T1000 (cell line): ENCODE measurements around the gene WWOX.

ENCODE experiments used
- DNase-seq: peaks from one replicate; lab custom pipeline; 2025; ENCODE audit warnings: mixed read lengths; lab: John Stamatoyannopoulos, UW

WWOX gene

DNA sequence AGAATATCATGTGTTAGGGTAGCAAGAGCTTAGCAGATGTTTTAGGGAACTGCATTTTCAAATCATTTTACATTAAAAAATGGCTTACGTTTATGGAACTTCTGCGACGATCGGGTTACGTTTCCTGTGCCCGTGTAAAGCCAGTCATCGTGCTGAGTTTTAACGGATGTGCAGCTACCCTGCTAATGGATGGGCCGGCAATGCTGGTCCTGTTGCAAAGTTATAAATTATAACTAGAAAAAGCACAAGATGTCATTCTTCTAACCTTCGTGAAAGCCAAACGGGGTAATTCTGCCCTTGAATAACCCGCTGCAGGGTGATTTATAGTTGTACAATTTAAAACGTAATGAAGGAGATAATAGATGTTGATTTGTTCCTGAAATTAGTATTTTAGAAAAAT, 339.2 kb downstream of the WWOX start:
- no peak for DNase-seq

DNA sequence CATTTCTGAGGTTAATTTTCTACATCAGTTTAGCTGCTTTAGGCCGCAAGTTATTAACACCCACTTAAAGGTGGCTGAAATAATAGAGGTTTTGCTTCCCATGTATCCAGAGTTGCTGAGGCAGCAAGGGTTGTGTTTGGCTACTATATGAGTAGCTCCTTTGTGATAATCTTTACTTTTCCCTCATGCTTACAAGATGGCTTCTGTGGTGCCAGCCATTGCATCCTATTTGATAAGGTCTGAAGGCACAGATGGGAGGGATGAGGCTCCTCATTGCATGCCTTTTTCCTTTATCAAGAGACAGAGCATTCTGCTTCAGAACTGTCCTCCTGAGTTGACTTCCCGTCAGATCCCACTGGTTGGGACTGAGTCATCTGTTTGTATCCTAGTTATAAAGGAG, 340.2 kb downstream of the WWOX start:
- DNase-seq, result no peak

DNA sequence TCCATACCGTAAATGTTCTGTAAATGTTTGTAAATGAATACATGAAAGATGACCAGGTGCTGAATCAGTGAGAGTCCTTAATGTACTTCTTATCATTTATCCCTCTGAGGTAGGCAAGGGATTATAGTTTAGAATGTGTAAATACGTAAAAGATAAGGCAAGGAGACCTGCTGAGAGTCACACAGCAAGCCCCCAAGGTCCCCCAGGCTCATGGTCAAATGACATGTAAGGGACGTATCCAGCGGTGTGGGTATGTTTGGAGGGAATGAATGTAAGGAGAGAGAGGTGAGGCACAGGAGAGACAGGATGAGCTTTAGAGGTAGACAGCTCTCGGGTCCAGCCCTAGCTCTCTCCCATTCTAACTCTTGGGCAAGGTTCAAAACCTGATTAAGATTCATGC, 341.8 kb downstream of the WWOX start:
- DNase-seq, result no peak

DNA sequence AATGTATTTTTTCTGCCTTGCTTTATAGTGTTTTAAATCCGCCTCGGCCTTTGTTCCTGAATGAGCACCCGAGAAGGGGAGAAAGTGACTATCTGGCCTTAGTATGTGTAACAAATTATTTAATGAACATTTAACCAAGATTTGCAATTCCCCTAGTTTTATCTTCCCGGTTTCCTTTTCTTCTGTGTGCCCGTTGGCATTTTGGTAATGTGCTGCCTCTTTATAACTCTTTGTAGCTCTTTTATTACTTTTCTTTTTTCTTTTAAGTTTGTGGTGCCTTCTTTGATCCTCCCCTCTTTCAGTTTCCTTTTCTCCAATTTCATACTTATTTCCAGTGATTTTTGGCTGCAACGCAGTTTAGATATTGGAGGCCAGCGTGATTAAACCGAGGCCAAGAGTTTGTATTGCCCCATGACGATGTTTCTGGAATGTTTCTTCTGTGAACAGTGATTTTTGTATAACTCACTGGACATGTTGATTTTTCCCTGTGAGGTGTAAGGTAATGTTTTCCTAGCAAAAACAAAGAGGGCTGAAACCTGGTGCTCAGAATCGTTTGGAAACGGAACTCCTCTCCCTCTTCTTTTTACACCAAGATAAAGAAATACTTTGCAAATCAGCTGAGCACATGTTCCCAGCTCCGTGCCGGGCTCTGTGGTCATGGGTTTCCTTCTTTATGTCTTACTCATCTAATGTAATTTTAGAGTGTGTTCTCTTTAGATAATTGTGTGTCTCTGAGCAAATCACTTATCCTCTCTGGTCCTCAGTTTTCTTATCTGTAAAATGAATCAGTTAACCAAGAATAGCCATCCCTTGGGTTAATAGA, 344.3 kb downstream of the WWOX start:
- no peak for DNase-seq

DNA sequence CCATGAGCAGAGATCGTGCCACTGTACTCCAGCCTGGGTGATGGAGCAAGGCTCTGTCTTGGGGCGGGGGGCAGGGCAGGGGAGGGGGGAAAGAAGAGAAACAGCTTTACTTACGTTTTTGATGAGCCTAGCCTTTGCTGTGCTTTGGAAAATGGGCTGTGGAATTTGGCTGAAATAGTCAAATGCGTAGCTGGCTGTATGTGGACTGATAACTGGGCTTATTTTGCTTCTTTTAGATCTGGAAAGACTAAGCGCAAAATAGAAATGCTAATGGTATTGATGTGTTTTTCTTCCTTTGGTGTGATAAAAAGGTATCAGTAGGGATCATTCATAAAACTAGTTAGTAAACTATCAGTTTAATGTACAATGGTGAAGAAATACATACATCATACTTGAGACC, 346.4 kb downstream of the WWOX start:
- DNase-seq, result no peak

DNA sequence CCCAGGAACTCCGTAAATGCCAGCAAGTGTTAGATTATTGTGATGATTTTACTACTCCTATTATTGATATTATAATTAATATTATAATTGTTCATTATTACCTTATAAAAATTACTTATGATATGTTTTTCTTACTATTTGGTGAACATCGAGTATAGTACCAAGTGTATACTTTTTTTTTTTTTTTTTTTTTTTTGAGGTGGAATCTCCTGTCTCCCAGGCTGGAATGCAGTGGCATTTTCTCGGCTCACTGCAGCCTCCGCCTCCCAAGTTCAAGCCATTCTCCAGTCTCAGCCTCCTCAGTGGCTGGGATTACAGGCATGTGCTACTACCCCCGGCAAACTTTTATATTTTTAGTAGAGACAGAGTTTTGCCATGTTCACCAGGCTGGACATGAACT, 347.0 kb downstream of the WWOX start:
- DNase-seq, result no peak

DNA sequence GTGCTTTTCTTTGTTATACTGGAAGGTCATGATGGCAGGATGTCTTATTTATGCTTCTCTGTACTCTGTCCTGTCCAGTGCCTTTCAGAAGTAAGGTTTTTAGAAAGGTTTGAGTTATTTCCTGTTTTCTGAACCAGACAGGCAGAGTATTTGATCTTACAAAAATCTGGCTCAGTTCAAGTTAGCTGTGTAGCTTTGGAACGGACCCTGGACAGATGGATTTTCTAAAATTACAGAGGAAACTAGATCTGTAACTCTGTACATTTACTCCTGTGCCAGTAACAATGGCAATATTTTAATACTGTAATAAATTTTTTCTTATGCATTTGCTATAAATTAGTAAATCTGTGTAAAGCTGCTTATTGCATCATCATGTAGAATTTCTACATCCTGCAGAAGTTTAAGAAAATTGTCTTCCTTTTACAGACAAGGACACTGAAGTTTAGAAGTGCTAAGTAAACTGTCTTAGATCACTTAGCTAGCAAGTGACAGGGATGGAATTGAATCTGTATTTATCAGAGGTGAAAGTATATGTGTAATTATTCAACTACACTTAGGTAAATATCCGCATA, 347.6 kb downstream of the WWOX start:
- DNase-seq, result no peak

DNA sequence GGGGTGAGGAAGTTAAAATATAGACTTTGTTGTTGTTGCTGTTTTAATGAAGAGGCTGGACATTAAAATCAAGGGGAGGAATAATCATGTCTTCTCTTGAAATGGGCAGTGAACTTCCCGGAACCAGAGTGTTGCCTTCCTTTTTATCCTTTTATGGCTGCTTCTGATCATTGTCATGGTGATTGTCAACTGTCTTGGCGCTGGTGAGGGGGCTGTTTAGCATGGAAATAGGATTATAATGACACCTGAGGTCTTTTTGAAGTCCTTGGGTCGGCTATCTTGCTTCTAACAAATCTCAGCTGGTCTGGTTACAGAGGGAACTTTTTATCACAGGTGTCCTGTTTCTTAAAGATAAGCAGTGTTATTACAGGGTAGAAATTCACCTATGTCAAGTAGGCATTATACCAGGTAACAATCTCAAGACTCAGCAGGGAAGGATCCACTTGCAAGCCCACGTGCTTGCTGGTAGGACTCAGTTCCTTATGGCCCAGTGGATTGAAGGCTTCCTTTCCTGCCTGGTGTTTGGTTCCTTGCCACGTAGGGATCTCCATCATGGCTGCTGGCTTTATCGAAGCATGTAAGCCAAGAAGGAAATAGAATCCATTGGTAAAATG, 349.3 kb downstream of the WWOX start:
- no peak for DNase-seq

DNA sequence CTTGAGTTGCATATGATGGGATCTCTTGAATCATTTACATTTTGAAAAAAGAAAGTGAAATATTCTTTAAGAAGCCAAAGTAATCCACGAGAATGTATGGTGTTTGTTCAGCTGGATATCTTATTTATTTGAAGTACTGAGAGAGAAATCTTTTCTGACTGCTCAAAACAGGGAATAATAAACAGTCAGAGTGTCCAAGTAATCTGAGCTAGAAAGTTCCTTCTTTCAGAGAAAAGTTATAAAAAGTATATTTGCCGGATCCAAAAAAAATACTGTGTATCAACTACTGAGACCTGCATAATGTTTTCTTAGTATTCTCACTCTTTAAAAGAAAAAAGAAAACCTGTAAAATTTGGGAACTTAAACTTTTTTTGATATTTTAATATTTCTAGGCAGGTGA, 350.8 kb downstream of the WWOX start:
- no peak for DNase-seq

DNA sequence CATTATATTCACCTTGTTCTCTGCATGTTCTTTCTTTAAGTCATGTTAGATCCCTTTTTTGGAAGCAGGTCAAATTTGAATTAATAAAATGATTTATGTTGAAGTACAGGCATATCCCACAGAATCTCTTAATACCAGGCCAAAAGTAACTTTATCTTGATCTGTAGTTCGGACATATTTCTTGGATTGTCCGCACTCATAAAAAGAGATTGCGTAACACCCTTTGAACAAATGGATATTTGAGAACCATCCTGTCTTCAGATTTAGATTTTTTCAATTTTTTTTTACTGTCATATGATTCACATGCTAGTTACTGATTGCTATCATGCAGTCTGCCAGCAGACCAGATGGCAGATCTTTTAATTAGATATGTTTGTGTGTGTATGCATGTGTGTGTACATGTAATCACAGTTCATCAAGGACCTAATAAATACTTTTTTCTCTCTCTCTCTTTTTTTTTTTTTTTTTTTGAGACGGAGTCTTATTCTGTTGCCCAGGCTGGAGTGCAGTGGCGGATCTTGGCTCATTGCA, 352.6 kb downstream of the WWOX start:
- no peak for DNase-seq

DNA sequence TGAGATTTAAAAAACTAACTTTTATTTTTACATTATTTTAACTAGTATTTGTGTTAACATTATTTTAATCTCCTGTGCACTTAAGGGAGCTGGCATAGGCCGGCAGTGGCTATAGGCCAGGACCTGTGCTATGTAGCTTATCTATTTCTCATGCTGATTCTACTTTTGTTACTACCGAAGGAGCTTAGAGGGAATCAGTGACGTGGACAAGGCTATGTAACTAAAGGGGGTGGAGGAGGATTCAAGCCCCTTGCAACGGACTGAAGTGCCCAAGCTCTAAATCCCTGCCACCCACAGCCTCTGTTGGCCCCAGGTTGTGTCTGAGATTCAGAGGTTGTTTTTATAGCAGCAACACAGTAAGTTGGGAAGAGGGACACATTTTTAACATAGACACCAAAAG, 356.4 kb downstream of the WWOX start:
- DNase-seq, result no peak

DNA sequence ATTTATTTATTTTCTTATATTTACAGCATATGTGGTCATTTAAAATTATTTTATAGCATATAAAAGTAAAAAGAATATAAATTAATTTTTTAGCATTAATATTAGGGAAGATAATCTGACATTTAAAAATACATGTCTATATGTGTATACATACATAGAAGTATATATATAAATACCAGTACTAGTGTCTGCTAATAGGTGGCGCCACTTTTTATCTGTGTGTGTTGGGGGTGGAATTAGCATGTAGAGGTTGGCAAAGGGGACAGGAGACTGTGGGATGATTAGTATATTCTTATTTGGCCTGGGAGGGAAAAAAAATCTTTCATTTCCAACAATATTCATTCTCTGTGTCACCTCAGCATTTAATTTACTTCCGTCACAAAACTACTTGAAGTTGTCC, 359.1 kb downstream of the WWOX start:
- DNase-seq, result no peak

DNA sequence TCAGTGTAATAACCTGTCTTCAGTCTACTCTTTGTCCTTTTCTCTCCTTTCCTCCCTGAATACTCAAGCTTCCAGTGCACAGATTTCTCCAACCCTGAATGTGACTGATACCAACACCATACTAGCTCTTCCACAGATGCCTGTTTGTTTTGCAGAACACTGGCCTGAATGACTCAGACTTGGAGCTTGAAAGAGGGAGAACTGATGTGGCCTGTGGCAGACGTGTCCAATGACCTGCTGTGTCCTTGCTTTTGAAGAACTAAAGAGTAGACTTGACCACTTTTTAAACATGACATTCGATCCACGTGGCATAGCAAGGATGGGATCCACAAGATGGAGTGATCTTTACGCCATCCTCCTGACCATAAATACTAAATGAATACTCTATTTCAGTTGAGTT, 361.0 kb downstream of the WWOX start:
- no peak for DNase-seq

DNA sequence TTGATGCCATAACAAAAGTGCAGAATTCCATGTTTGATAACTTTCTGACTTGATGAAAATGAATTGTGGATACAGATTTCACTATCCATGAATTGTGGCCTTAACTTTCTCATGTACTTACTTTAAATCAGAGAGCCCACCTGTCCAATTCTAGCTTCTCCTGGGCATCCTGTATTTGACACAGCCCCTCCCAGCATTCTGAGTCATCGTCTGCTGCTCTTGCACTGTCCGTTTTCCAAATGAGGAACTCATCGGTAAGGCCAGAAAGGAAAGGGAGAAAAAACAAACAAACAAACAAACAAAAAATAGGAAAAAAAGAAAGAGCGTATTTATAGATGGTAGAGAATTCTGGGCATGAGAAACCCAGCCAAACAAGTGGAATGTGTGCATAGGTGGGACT, 361.6 kb downstream of the WWOX start:
- DNase-seq, result no peak

DNA sequence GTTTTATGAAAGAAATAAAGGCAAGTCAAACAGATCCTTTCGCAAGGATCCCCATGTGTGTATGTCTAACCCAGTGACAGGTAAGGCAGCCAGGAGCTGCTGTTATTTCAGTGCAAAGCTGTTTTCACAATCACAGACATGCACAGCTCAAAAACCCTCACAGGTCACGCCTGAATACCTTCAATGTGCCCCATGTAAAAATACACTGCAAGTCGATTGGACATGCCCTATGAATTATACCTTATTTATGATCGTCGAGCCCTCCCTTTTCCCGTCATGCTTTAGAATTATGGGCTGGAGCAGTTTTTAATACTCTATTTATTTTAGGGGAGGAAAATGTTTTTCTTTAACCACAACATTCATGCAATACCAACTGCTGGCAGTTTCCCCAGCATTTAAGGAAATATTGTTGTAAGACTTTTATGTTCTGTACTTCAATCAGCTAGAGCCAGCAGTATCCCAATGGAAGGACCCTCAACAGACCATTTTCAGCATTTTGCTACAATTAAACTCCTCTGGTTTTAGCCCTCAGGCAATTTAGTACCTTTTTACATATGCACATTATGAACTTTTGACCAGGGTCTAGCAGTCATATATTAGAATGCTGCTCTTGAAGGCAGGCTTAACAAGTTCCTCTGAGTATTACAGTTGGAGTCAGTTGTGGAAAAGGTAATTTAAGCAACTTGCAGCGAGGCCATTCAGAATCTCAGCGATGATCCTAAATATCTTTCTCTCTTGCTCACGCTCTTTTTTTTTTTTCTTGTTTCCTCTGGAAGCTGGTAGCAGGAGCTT, 362.2 kb downstream of the WWOX start:
- DNase-seq, result no peak

DNA sequence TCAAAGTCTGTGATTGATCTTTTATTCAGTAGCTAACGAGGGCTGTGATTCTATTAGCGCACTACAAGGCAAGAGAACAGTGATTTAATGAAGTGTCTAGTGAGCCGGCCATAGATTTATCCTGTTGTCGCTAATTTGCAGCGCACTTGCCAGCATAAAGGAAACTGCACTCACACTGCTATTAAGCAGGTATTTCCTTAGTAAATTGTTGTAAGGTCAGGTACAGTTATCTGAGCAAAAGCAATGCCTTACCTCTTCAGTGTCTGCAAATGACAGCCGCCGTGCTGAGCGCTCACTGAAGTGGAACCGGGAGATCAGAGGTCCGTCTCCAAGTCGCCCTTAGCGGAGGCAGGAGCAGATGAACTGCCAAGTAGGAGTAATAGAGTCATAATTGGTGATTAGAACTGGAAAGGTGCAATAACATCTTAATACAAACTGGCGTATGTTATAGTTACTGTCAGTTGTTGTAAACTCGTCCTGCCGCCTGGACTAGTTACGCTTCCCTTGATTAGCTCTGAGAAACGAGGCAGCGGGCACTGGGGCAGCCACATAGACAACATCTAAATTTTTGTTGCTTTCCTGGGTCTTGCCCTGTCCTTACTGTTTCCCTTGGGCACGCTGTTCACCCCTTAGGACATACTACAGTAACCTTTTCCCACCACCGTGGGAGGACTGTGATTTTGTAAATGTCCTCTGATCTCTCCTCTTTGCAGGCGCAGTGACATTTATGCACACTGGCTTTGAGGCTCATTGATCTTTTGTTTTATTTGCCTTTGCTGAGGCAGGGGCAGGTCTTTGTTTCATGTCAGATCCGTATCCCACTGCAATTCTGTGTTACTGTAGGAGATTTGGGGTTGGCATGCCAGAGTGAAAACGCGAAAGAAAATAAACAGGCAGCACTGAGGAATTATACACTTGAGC, 363.1 kb downstream of the WWOX start:
- DNase-seq, result no peak

DNA sequence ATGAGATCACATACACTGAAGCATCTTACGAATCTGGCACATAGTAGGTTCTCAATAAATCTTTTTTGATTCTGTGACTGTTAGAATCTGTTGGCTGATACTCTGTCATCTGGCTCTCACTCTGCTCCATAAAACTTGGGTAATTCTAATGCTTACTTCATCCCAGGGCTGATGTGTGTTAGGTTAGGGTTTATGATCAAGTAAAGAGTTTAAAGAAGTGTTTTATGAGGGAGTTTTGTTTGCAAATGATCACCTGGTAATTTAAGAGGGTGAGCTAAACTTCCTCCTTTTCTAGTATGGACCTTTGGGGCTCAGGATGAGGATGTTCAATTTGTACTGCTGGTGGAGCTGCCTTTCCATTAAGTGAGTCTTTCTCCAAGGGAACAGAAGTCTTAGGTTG, 364.1 kb downstream of the WWOX start:
- no peak for DNase-seq

DNA sequence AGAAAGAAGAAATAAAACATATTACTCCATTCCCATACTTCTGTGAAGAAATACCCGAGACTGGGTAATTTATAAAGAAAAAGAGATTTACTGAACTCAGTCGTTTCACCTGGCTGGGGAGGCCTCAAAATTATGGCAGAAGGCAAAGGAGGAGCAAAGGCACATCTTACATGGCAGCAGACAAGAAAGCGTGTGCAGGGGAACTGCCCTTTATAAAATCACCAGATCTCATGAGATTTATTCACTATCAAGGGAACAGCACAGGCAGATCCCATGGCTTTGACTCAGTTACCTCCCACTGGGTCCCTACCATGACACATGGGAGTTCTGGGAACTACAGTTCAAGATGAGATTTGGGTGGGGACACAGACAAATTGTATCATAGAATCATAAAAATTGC, 365.4 kb downstream of the WWOX start:
- DNase-seq, result no peak

DNA sequence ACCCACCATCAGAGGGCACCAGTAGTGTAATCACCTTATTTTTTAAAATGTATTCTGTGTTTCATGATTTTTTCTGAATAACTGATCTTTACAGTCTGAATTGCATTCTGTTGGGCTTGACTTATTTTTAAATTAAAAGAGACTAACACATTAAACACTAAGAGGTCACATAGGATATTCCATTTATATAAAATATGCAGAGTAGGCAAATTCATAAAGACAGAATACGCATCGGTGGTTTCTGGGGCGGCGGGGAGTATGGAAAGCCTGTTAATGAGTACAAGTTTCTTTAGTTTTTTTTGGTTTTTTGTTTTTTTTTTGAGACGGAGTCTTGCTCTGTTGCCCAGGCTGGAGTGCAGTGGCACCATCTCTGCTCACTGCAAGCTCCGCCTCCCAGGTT, 366.3 kb downstream of the WWOX start:
- no peak for DNase-seq

DNA sequence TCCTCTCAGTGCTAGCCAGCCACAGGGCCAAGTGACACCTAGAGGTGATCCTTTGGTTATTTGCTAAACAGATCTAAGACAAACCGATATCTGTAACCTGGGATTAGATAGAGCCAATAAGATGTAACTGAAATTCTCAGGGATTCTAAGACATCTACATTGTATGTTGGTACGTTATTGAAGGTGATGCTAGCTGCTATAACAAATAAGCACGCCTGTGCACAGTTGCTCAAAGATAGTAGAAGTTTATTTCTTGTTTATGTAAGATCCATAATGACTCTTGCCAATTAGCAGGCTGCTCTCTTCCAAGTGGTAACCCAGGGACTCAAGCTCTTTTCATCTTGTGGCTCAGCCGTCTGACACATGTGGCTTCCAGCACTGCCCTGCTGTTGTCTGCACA, 370.3 kb downstream of the WWOX start:
- no peak for DNase-seq

DNA sequence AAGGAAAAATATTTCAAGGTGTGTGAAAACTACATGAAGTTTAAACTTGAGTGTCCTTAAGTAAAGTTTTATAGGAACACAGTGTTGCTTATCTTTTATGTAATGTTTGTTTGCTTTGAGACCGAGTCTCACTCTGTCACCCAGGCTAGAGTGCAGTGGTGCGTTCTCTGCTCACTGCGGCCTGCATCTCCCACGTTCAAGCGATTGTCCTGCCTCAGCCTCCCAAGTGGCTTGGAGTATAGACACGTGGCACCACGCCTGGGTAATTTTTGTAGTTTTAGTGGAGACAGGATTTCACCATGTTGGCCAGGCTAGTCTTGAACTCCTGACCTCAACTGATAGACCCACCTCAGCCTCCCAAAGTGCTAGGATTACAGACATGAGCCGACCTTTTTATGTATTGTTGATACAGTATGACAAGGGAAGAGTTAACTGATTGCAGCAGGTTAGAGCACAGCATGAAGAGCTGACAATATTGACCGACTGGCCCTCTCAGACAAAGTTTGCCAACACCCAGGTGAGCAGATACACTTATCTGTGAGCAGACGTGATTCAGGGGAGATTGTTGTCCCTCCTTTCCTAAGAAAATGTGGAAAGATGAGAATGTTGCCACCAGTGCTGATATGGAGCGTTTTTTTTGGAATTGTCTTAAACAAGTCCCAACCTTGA, 373.7 kb downstream of the WWOX start:
- DNase-seq, result no peak
